ENCODE results near the gene AFDN. TPM values are rescaled to one million over a fixed set of nuclear protein-coding genes. Genes with fewer than 3 reads are reported as not detected.

Gene AFDN
- total RNA-seq, 1 donor from 2014 or later: 552 TPM

- H3K4me3 Mint-ChIP-seq (ENCODE audit: unreplicated experiment): no peak overlapping the region
- peaks cover 37% of the 10 kb centered on the region for H3K36me3 Mint-ChIP-seq (ENCODE audit: unreplicated experiment)
- TF ChIP-seq CTCF (IDR thresholded peaks at IDR 0.05; ENCODE audit: partially characterized antibody, unreplicated experiment): no peak
- no peak overlapping the region for H3K27ac Mint-ChIP-seq (ENCODE audit: unreplicated experiment)
- H3K27me3 Mint-ChIP-seq (ENCODE audit: unreplicated experiment): no peaks in the 10 kb centered on the region
- no peaks in the 10 kb centered on the region for H3K4me1 Mint-ChIP-seq (ENCODE audit: low read depth, unreplicated experiment)
- H3K9me3 Mint-ChIP-seq (ENCODE audit: unreplicated experiment): peaks cover 8% of the 10 kb centered on the region
- DNase-seq: no peak
Observed at GRCh38 chr6:168015482-168016175, 188.9 kb downstream of the AFDN start.

DNA sequence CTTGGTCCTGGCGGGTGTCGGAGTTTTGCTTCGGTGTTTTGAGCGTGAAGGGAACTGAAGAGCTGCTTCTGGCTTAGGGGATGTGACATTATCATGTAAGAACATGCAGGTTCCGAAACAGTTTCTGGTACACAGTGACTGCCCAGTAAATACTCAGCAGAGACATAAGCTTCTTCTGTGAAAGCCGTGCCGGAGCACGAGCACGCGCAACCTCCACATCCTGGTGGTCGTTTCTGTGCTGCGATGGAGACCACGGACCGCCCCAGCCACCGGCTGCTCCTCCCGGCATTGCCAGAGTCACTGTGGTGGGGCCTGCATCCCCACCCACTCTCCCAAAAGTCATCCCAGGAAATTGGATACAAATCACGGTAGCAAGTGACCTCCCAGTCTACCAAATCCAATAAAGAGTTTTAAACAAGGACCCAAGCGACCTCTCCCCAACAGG is 189.5 kb downstream of the AFDN start:
- no peak for DNase-seq
- Mint-ChIP-seq H3K27me3 (ENCODE audit: unreplicated experiment) (no peaks in the 10 kb centered on the region), H3K4me1 (ENCODE audit: low read depth, unreplicated experiment) (no peaks in the 10 kb centered on the region), H3K9me3 (ENCODE audit: unreplicated experiment) (peaks cover 8% of the 10 kb centered on the region), H3K4me3 (ENCODE audit: unreplicated experiment) (no peak overlapping the region), H3K27ac (ENCODE audit: unreplicated experiment) (no peak overlapping the region), H3K36me3 (ENCODE audit: unreplicated experiment) (peaks cover 32% of the 10 kb centered on the region)
- TF ChIP-seq CTCF (IDR thresholded peaks at IDR 0.05; ENCODE audit: partially characterized antibody, unreplicated experiment): no peak

DNA sequence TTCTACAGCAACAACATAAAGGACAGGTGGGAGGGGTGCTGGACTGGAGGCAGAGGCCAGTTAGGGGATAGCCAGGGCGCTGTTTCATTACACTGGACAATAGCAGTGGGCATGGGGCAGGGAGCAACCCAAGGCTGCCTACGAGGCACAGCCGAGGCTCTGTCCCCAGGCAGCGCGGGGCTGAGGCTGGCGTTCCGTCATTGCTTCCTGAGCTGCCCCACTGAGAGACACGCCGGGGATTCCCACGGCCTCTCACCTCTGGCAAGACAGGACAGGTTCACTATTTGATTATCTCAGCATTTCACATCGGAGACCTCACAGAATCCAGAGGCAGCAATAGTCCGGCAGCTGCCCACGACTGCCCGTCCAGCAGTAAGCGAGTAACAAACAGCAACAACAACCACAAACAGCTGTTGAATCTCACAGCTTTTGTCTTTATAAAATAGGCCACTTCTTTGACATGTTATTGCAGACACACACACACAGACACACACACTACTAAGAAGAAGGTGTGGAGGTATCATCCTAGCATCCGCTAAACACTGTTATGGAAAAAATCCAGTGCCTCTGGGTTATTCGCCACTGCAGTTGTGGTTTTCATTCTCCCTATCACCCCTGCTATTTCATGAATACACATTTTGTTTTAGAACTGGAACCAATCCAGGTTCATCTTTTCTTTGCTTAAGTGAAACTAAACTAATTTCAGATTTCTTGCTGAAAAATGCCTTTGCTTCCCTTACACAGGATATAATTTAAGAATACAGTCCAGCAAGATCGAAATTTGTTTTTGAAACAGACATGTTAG is 190.2 kb downstream of the AFDN start:
- Mint-ChIP-seq H3K36me3 (ENCODE audit: unreplicated experiment) (peaks cover 25% of the 10 kb centered on the region), H3K27ac (ENCODE audit: unreplicated experiment) (no peak overlapping the region), H3K4me1 (ENCODE audit: low read depth, unreplicated experiment) (no peaks in the 10 kb centered on the region), H3K4me3 (ENCODE audit: unreplicated experiment) (no peak overlapping the region), H3K27me3 (ENCODE audit: unreplicated experiment) (peaks cover 2% of the 10 kb centered on the region), H3K9me3 (ENCODE audit: unreplicated experiment) (peaks cover 6% of the 10 kb centered on the region)
- no peak for TF ChIP-seq CTCF (IDR thresholded peaks at IDR 0.05; ENCODE audit: partially characterized antibody, unreplicated experiment)
- no peak for DNase-seq

GRCh38 chr6:168017629-168018028 is 190.9 kb downstream of the AFDN start:
- no peak for DNase-seq
- H3K36me3 Mint-ChIP-seq (ENCODE audit: unreplicated experiment): peaks cover 21% of the 10 kb centered on the region

More at GRCh38 chr6:168017629-168018028, 190.9 kb downstream of the AFDN start:
- H3K27ac Mint-ChIP-seq (ENCODE audit: unreplicated experiment): no peak overlapping the region
- H3K4me1 Mint-ChIP-seq (ENCODE audit: low read depth, unreplicated experiment): no peaks in the 10 kb centered on the region
- no peak overlapping the region for H3K4me3 Mint-ChIP-seq (ENCODE audit: unreplicated experiment)
- H3K27me3 Mint-ChIP-seq (ENCODE audit: unreplicated experiment): peaks cover 2% of the 10 kb centered on the region
- H3K9me3 Mint-ChIP-seq (ENCODE audit: unreplicated experiment): peaks cover 6% of the 10 kb centered on the region
- TF ChIP-seq CTCF (IDR thresholded peaks at IDR 0.05; ENCODE audit: partially characterized antibody, unreplicated experiment): no peak
